HepG2 (cell line): Measurements from ENCODE around the gene ODAD4. TPM values are rescaled to one million over a fixed set of nuclear protein-coding genes. Genes with fewer than 3 reads are reported as not detected.

Experiments
- BCLAF1 ChIP-seq: fragments of 450-650 bp; IDR thresholded peaks from 2 replicates; pipeline ENCODE4 v1.6.1; 2017; ENCODE audit warnings: mild to moderate bottlenecking
- BRD4 ChIP-seq: sonication (generic); formaldehyde crosslinking; IDR thresholded peaks from 2 replicates; pipeline ENCODE4 v1.4.0; 2020; ENCODE audit warnings: missing genetic modification reagents
- EEA1 ChIP-seq: sonication (generic); formaldehyde crosslinking; IDR thresholded peaks from 2 replicates; pipeline ENCODE4 v1.5.1; 2020; ENCODE audit warnings: mild to moderate bottlenecking, missing genetic modification reagents, borderline replicate concordance
- HNF4G ChIP-seq, 2 experiments: sonication (generic) in 1 of 2; formaldehyde crosslinking in 1 of 2; IDR thresholded peaks; 2 replicates each; pipeline versions ENCODE4 v1.4.0 to v1.6.1; 2011 to 2020; ENCODE audit warnings: borderline replicate concordance in 2 of 2, low read depth in 2 of 2, mild to moderate bottlenecking in 2 of 2, low read length in 1 of 2, missing genetic modification reagents in 1 of 2, moderate library complexity in 1 of 2
- HOXA9 ChIP-seq: sonication (generic); formaldehyde crosslinking; IDR thresholded peaks from 2 replicates; pipeline ENCODE4 v1.8.1; 2022; ENCODE audit warnings: missing genetic modification reagents, mild to moderate bottlenecking, moderate library complexity, borderline replicate concordance
- JUND ChIP-seq: sonication (generic); formaldehyde crosslinking; IDR thresholded peaks from 2 replicates; pipeline ENCODE4 v1.8.0; 2022; ENCODE audit warnings: mild to moderate bottlenecking, missing genetic modification reagents
- KDM6A ChIP-seq: IDR thresholded peaks from 2 replicates; pipeline ENCODE4 v1.6.1; 2016; ENCODE audit warnings: low read depth
- MXD3 ChIP-seq: IDR thresholded peaks from 2 replicates; pipeline ENCODE4 v1.6.1; 2016; ENCODE audit warnings: mild to moderate bottlenecking, missing biosample characterization, missing genetic modification reagents
- PBX3 ChIP-seq: sonication (generic); formaldehyde crosslinking; IDR thresholded peaks from 2 replicates; pipeline ENCODE4 v1.8.1; 2023; ENCODE audit warnings: missing genetic modification reagents, inconsistent platforms, borderline replicate concordance
- RORA ChIP-seq: sonication (generic); formaldehyde crosslinking; IDR thresholded peaks from 2 replicates; pipeline ENCODE4 v1.5.0; 2020; ENCODE audit warnings: mild to moderate bottlenecking, missing genetic modification reagents, moderate library complexity
- SP140L ChIP-seq: sonication (generic); formaldehyde crosslinking; IDR thresholded peaks from 2 replicates; pipeline ENCODE4 v1.4.0; 2020; ENCODE audit warnings: missing genetic modification reagents, borderline replicate concordance
- STAG1 ChIP-seq: sonication (generic); formaldehyde crosslinking; IDR thresholded peaks from 2 replicates; pipeline ENCODE4 v1.4.0; 2020; ENCODE audit warnings: missing genetic modification reagents
- ZFP90 ChIP-seq: sonication (generic); formaldehyde crosslinking; IDR thresholded peaks from 2 replicates; pipeline ENCODE4 v1.8.0; 2022; ENCODE audit warnings: missing genetic modification reagents, mild to moderate bottlenecking, inconsistent platforms, borderline replicate concordance
- ZNF224 ChIP-seq: sonication (generic); formaldehyde crosslinking; IDR thresholded peaks from 2 replicates; pipeline ENCODE4 v1.5.0; 2020; ENCODE audit warnings: mild to moderate bottlenecking, missing genetic modification reagents
- ZNF432 ChIP-seq: sonication (generic); formaldehyde crosslinking; IDR thresholded peaks from 2 replicates; pipeline ENCODE4 v1.5.0; 2020; ENCODE audit warnings: missing genetic modification reagents, mild to moderate bottlenecking, borderline replicate concordance
- ZNF646 ChIP-seq: sonication (generic); formaldehyde crosslinking; IDR thresholded peaks from 2 replicates; pipeline ENCODE4 v1.9.0; 2021; ENCODE audit warnings: mild to moderate bottlenecking, missing genetic modification reagents
- ZNF747 ChIP-seq: sonication (generic); formaldehyde crosslinking; IDR thresholded peaks from 2 replicates; pipeline ENCODE4 v1.8.1; 2023; ENCODE audit warnings: missing genetic modification reagents, mild to moderate bottlenecking, borderline replicate concordance
- polyA plus RNA-seq, 8 experiments: library from polyadenylated mRNA; depleted of rRNA in 3 of 8; stranded (reverse) in 7 of 8; unstranded in 1 of 8; fragments of >200 nt; fragmentation: Illumina TruSeq in 4 of 8; extraction: Trizol in 4 of 8; gene quantifications; 2 replicates each; pipeline versions ENCODE4 v1.2.1 to v1.2.3, GENCODE V29; 2011 to 2016; ENCODE audit warnings: low read depth in 4 of 8, missing spikeins in 1 of 8, mixed read lengths in 1 of 8; ENCODE audit not compliant: insufficient read depth in 1 of 8
- total RNA-seq, 5 experiments: library from RNA; depleted of rRNA; stranded (reverse); fragments of >200 nt; fragmentation: Illumina TruSeq; extraction: Trizol; gene quantifications; 2 replicates each; pipeline ENCODE4 v1.2.3, GENCODE V29; 2016; ENCODE audit warnings: low read depth in 1 of 5

The ODAD4 gene
- total and polyA plus RNA-seq, 2 of the 13 experiments (the other 11 are each of a cell fraction or from before 2014, with no cell fraction given), result 0.48 to 0.53 TPM

GRCh38 chr17:41966463-41967140 is 36.2 kb downstream of the ODAD4 start, which contains the start of gene CNP (continued):
- TF ChIP-seq PBX3 (CRISPR knock-in tag), result peak; percentile 77; the same call in 1 of the 2 replicates
- no peak for TF ChIP-seq BCLAF1
- no peak for TF ChIP-seq RORA (CRISPR knock-in tag)
- 0 out of 2 replicates have a peak, but pooled peaks have one; percentile 18 for TF ChIP-seq HNF4G (IDR thresholded peaks at IDR 0.05; ENCODE audit: borderline replicate concordance, low read depth, low read length)
- TF ChIP-seq HNF4G (CRISPR knock-in tag; IDR thresholded peaks at IDR 0.05; ENCODE audit: borderline replicate concordance, low read depth), result peak; percentile 14; the same call in 1 of the 2 replicates
- TF ChIP-seq STAG1, result 0 out of 2 replicates have a peak, but pooled peaks have one; percentile 2
- peak; percentile 69; the same call in 1 of the 2 replicates for TF ChIP-seq BRD4 (CRISPR knock-in tag)
- TF ChIP-seq ZNF747 (CRISPR knock-in tag), result no peak
- TF ChIP-seq JUND (CRISPR knock-in tag), result peak; percentile 42; the same call in 1 of the 2 replicates
- peak; percentile 86 for TF ChIP-seq HOXA9
- no peak for TF ChIP-seq ZNF646 (CRISPR knock-in tag)
- TF ChIP-seq ZFP90, result peak; percentile 26; the same call in 1 of the 2 replicates
- no peak for TF ChIP-seq ZNF432
- TF ChIP-seq ZNF224 (CRISPR knock-in tag), result peak; percentile 65; the same call in 1 of the 2 replicates
- peak; percentile 65 for TF ChIP-seq MXD3 (CRISPR knock-in tag)
- TF ChIP-seq KDM6A (CRISPR knock-in tag), result no peak
- no peak for TF ChIP-seq SP140L (CRISPR knock-in tag)
- TF ChIP-seq EEA1 (CRISPR knock-in tag), result no peak
